Measurements from ENCODE around the gene TAPT1. TPM values are rescaled to one million over a fixed set of nuclear protein-coding genes. Genes with fewer than 3 reads are reported as not detected.

Gene TAPT1
- total RNA-seq, 1 donor from 2014 or later, result 72.8 TPM

DNA sequence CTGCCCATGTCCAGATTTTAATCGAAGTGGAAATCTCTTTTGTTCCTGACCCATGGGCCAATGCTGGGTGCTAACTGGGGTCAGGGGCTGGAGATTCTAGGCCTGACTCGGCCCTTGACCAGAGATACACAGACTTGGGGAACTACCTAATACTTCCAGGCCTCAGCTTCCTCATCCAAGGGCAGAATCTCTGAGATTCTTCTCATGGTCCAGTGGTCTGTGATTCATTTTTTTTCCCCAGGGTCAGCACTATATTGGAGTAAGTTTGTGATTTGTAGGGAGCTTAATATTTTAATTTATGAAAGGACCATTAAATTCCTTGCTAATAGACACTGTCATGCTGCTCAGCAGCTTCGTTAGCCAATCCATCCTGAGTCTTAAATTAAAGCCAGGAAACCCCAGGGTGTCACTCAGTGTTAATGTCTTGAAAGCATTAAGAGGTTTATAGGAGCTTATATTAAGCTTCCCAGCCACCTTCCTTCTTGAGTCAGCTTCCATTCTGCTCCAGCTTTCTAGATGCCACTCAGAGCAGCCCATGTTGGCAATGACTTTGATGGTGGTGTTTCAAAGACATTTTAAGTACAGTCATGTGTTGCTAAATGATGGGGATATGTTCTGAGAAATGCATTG is 115.5 kb downstream of the TAPT1 start:
- no peak overlapping the region for H3K27ac ChIP-seq
- no peaks in the 10 kb centered on the region for H3K36me3 ChIP-seq
- DNase-seq, result no peak
- H3K27me3 ChIP-seq (ENCODE audit: low read depth), result no peaks in the 10 kb centered on the region
- TF ChIP-seq, protein P1, sequence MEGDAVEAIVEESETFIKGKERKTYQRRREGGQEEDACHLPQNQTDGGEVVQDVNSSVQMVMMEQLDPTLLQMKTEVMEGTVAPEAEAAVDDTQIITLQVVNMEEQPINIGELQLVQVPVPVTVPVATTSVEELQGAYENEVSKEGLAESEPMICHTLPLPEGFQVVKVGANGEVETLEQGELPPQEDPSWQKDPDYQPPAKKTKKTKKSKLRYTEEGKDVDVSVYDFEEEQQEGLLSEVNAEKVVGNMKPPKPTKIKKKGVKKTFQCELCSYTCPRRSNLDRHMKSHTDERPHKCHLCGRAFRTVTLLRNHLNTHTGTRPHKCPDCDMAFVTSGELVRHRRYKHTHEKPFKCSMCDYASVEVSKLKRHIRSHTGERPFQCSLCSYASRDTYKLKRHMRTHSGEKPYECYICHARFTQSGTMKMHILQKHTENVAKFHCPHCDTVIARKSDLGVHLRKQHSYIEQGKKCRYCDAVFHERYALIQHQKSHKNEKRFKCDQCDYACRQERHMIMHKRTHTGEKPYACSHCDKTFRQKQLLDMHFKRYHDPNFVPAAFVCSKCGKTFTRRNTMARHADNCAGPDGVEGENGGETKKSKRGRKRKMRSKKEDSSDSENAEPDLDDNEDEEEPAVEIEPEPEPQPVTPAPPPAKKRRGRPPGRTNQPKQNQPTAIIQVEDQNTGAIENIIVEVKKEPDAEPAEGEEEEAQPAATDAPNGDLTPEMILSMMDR (IDR thresholded peaks at IDR 0.05), result no peak
- no peak for ATAC-seq
- intact Hi-C loops (cut with DNase I), result no loop called here
- H3K4me3 ChIP-seq, result no peak overlapping the region
- H3K4me1 ChIP-seq, result no peaks in the 10 kb centered on the region
- no peaks in the 10 kb centered on the region for H3K9me3 ChIP-seq

Other genes starting within 250 kb of the TAPT1 start
- 10.1 TPM for gene PROM1, start 142.4 kb downstream of the TAPT1 start, total RNA-seq

Measured in lower lobe of right lung (tissue), 2 donors.